B cell (primary cell): ENCODE measurements around the gene CYP2S1.

Experiments
- CTCF ChIP-seq: fragments of 200-600 bp; IDR thresholded peaks from one replicate; pipeline ENCODE4 v1.8.0; 2022; ENCODE audit warnings: antibody characterized with exemption, mild to moderate bottlenecking
- EZH2 ChIP-seq: IDR thresholded peaks from 2 replicates; pipeline ENCODE4 v1.6.1; 2012; ENCODE audit warnings: borderline replicate concordance, low read depth, mild to moderate bottlenecking, moderate library complexity, low read length; ENCODE audit not compliant: insufficient read depth, poor library complexity, severe bottlenecking

GRCh38 chr19:41228486-41228885, 35.5 kb downstream of the CYP2S1 start:
- TF ChIP-seq CTCF (no peak), EZH2 (no peak)
